ENCODE data around the gene CHSY1.

DNA sequence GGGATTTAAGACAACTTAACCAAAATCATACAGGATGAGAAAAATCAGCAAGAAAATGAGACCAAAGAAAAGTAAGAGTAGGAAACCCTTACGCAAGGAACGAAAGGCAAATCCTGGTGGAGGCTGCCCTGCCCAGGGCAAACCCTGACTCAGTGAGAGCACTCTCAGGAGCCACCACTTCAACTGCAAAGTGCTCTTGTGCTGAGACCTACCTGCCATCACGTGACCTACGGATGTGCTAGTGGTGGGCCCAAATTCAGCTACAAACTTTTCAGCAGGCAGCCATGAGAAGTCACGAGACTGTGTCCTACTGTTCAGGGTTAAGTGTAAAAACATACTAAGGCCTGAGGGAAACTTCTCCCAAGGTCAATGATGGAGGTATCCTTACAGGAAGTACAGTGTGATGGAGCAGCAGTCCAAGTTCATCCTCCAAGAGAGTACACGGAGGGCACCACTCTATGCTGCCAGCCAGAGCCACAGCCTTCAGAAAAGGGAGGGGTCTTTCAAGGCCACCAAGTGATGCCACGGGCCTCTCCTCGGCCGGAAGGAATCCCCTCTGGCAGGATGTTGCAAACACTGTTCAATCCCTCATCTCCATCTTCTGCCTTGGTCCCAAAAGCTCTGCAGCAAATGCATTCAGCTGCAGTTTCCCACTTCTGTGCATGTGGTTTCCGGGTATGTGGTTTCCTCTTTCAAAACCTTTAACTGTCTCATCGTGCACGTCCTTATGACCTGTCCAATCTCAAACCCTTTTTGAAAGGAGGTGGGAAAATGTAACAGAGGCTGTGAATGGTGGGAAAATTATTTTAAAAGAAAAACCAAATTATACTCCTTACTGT, 9.5 kb downstream of the CHSY1 start:
- TF ChIP-seq, protein P1, sequence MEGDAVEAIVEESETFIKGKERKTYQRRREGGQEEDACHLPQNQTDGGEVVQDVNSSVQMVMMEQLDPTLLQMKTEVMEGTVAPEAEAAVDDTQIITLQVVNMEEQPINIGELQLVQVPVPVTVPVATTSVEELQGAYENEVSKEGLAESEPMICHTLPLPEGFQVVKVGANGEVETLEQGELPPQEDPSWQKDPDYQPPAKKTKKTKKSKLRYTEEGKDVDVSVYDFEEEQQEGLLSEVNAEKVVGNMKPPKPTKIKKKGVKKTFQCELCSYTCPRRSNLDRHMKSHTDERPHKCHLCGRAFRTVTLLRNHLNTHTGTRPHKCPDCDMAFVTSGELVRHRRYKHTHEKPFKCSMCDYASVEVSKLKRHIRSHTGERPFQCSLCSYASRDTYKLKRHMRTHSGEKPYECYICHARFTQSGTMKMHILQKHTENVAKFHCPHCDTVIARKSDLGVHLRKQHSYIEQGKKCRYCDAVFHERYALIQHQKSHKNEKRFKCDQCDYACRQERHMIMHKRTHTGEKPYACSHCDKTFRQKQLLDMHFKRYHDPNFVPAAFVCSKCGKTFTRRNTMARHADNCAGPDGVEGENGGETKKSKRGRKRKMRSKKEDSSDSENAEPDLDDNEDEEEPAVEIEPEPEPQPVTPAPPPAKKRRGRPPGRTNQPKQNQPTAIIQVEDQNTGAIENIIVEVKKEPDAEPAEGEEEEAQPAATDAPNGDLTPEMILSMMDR (IDR thresholded peaks at IDR 0.05), result no peak
- no peak for TF ChIP-seq POLR2A (IDR thresholded peaks at IDR 0.05)

Data from right lobe of liver (tissue), 4 donors.